ENCODE data around the gene HERPUD1.

The HERPUD1 gene

DNA sequence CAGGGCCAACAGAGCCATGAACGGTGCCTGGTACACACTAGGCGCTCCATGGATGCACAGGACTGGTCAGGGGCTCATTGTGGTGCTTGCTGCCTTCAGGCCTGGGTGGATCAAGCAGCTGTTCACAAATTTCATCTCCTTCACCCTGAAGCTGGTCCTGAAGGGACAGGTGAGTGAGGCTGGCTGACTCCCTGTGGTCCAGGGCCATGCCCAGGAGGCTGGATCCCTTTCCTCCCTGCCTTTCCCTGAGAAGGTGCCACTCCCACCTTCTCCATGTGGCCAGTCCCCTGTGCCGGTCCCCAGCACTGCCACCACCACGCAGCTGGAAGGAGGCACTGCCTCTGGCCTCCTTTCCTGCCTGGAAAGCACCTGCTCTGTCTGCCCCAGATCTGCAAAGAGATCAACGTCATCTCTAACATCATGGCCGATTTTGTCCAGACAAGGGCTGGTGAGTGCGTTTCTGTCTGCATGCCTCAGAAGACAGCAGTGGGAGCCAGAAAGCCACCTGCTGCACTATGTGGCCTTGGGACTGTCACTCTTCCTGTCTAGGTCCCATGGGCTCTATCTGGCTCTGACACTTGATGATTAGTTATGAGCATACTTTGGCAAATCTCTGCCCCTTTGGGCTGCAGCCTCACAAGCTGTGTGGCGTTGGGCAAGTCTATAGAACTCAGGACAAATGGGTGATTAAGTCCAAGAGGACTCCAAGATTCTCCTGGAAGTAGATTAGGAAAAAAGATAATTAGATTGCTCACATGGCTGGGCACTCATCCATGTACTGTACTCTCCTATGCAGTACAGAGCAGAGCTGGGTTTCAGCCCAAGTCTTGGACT lies 39.2 kb downstream of the HERPUD1 start:
- TF ChIP-seq EGR1 (IDR thresholded peaks at IDR 0.05) (no peak), FOXM1 (IDR thresholded peaks at IDR 0.05; ENCODE audit: borderline replicate concordance, low read depth) (no peak), RAD21 (IDR thresholded peaks at IDR 0.05; ENCODE audit: low read depth) (no peak), YY1 (IDR thresholded peaks at IDR 0.05; ENCODE audit: low read depth) (no peak), NFIC (IDR thresholded peaks at IDR 0.05) (no peak)
- TF ChIP-seq, protein P1, sequence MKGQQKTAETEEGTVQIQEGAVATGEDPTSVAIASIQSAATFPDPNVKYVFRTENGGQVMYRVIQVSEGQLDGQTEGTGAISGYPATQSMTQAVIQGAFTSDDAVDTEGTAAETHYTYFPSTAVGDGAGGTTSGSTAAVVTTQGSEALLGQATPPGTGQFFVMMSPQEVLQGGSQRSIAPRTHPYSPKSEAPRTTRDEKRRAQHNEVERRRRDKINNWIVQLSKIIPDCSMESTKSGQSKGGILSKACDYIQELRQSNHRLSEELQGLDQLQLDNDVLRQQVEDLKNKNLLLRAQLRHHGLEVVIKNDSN (IDR thresholded peaks at IDR 0.05), result no peak
- TF ChIP-seq, protein P2, sequence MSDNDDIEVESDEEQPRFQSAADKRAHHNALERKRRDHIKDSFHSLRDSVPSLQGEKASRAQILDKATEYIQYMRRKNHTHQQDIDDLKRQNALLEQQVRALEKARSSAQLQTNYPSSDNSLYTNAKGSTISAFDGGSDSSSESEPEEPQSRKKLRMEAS (IDR thresholded peaks at IDR 0.05), result no peak

DNA sequence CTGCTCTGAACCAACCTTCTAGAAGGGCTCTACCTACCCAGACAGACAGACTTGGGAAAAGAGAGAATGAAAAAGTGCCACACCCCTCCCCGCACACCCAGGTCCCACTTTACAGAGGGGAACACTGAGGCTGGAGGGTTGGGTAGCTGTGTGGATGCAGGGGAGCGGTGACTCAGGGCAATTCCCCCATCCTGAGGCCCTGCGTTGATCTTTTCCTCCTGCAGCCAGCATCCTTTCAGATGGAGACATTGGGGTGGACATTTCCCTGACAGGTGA lies 39.8 kb downstream of the HERPUD1 start:
- TF ChIP-seq ZBTB7A (IDR thresholded peaks at IDR 0.05; ENCODE audit: low read depth), result no peak
- no peak for TF ChIP-seq TCF12 (IDR thresholded peaks at IDR 0.05; ENCODE audit: low read depth)
- TF ChIP-seq, protein P2 (IDR thresholded peaks at IDR 0.05), result no peak
- TF ChIP-seq EP300 (IDR thresholded peaks at IDR 0.05; ENCODE audit: borderline replicate concordance), result no peak
- TF ChIP-seq YY1 (IDR thresholded peaks at IDR 0.05; ENCODE audit: low read depth), result no peak
- no peak for TF ChIP-seq EGR1 (IDR thresholded peaks at IDR 0.05)
- TF ChIP-seq TAF1 (IDR thresholded peaks at IDR 0.05; ENCODE audit: low read depth), result no peak
- TF ChIP-seq, protein P1 (IDR thresholded peaks at IDR 0.05), result no peak

DNA sequence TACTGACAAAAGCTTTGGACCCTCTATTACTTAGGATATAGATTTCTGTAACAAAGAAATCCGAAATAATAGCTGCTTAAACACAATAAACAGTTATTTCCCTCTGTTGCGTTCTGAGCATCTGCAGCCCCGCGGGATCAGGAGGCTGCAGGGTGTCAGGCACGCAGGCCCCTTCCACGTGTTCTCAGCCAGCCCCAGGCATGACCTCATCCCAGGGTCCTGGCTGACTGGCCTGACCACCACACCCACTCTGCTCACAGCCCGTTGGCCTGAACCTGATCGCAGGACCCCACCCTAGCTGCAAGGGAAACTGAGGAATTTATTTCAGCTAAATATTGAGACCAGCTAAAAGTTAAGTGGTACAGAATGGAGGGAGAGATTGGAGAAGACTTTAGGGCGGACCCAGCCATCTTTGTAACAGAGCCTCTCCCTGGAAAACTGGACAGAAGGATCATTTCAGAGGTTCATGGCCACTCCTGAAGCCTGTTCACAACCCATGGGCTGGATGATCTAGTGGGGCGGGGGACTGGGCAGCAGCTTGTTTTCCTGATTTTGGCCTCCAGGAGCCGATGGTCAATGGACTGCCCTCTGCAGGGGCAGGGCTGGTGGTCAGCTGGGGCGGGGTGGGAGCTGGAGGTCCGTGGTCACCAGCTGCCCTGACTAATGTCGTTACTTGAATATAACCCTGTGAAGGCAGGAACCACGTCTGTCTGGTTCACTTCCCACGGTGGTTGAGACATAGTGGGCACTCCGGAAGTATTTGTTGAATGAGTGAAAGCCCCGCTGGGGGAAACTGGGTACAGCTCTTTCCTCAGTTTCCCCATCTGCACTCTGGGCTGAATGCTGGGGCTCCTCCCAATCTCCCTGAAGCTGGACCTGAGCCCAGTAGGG lies 40.7 kb downstream of the HERPUD1 start:
- TF ChIP-seq TAF1 (IDR thresholded peaks at IDR 0.05; ENCODE audit: low read depth) (no peak), FOXM1 (IDR thresholded peaks at IDR 0.05; ENCODE audit: borderline replicate concordance, low read depth) (no peak)

DNA sequence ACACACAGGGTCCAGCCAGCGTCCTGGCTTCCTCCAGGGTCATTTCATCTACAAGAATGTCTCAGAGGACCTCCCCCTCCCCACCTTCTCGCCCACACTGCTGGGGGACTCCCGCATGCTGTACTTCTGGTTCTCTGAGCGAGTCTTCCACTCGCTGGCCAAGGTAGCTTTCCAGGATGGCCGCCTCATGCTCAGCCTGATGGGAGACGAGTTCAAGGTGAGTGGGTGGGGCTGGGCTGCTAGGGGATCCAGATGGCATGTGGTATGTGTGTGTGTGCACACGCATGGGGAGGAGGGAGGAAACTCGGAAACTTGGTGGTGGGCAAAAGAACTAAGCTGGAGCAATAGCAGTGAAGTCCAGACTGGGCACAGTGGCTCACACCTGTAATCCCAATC lies 41.4 kb downstream of the HERPUD1 start:
- TF ChIP-seq, protein P1 (IDR thresholded peaks at IDR 0.05), result no peak
- TF ChIP-seq, protein P3, sequence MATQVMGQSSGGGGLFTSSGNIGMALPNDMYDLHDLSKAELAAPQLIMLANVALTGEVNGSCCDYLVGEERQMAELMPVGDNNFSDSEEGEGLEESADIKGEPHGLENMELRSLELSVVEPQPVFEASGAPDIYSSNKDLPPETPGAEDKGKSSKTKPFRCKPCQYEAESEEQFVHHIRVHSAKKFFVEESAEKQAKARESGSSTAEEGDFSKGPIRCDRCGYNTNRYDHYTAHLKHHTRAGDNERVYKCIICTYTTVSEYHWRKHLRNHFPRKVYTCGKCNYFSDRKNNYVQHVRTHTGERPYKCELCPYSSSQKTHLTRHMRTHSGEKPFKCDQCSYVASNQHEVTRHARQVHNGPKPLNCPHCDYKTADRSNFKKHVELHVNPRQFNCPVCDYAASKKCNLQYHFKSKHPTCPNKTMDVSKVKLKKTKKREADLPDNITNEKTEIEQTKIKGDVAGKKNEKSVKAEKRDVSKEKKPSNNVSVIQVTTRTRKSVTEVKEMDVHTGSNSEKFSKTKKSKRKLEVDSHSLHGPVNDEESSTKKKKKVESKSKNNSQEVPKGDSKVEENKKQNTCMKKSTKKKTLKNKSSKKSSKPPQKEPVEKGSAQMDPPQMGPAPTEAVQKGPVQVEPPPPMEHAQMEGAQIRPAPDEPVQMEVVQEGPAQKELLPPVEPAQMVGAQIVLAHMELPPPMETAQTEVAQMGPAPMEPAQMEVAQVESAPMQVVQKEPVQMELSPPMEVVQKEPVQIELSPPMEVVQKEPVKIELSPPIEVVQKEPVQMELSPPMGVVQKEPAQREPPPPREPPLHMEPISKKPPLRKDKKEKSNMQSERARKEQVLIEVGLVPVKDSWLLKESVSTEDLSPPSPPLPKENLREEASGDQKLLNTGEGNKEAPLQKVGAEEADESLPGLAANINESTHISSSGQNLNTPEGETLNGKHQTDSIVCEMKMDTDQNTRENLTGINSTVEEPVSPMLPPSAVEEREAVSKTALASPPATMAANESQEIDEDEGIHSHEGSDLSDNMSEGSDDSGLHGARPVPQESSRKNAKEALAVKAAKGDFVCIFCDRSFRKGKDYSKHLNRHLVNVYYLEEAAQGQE (IDR thresholded peaks at IDR 0.05; ENCODE audit: low read depth), result no peak
- TF ChIP-seq CREB1 (IDR thresholded peaks at IDR 0.05; ENCODE audit: low read depth), result no peak
- no peak for TF ChIP-seq FOXM1 (IDR thresholded peaks at IDR 0.05; ENCODE audit: borderline replicate concordance, low read depth)
- TF ChIP-seq TEAD4 (IDR thresholded peaks at IDR 0.05), result no peak
- TF ChIP-seq TAF1 (IDR thresholded peaks at IDR 0.05; ENCODE audit: low read depth), result no peak
- TF ChIP-seq EGR1 (IDR thresholded peaks at IDR 0.05), result no peak
- no peak for TF ChIP-seq CEBPB (IDR thresholded peaks at IDR 0.05)
- no peak for TF ChIP-seq YY1 (IDR thresholded peaks at IDR 0.05; ENCODE audit: low read depth)
- TF ChIP-seq, protein P2 (IDR thresholded peaks at IDR 0.05), result no peak

DNA sequence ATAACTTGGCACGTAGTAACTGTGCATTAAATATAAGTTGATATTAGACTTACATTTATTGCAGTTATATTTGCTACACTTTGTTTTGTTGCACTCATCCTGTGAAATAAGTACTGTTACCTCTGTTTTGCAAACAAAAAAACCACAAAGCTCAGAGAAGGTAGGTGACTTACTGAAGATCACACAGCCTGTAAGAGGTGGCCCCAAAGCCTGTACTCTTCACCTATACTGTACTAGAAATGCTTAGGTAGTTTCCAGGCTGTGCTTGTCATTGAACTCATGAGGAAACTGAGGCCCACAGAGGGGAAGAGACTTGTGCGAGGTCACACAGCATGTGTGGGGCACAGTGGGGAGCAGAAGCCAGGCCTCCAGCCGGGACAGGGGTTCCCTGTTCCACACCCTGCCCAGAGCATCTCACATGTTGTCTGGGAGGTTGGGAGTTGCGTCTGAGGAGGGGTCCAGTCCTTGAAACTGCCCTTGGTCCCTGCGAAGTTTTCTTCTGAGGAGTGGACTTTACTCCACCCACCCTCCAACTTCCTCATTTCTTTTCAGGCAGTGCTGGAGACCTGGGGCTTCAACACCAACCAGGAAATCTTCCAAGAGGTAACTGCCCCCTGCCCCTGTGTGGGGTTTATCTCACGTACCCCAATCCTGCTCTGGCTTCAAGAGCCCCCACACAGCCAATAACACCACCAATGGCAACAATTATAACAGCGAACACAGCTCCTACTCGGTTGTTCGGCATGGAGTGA lies 42.8 kb downstream of the HERPUD1 start:
- TF ChIP-seq TCF12 (IDR thresholded peaks at IDR 0.05; ENCODE audit: low read depth) (no peak), NFIC (IDR thresholded peaks at IDR 0.05) (no peak), EGR1 (IDR thresholded peaks at IDR 0.05) (no peak), TAF1 (IDR thresholded peaks at IDR 0.05; ENCODE audit: low read depth) (no peak), TEAD4 (IDR thresholded peaks at IDR 0.05) (no peak), RAD21 (IDR thresholded peaks at IDR 0.05; ENCODE audit: low read depth) (no peak), YY1 (IDR thresholded peaks at IDR 0.05; ENCODE audit: low read depth) (no peak), ZBTB7A (IDR thresholded peaks at IDR 0.05; ENCODE audit: low read depth) (no peak), CEBPB (IDR thresholded peaks at IDR 0.05) (no peak), CREB1 (IDR thresholded peaks at IDR 0.05; ENCODE audit: low read depth) (no peak), EP300 (IDR thresholded peaks at IDR 0.05; ENCODE audit: borderline replicate concordance) (no peak)
- TF ChIP-seq, protein P2 (IDR thresholded peaks at IDR 0.05), result no peak
- TF ChIP-seq, protein P3 (IDR thresholded peaks at IDR 0.05; ENCODE audit: low read depth), result no peak
- TF ChIP-seq, protein P1 (IDR thresholded peaks at IDR 0.05), result no peak
